Testis (tissue), 2 donors: Measurements from ENCODE around the gene B3GNT7.

Experiments
- CTCF ChIP-seq, 3 experiments: fragments of 450-650 bp in 2 of 3; fragments of 200-600 bp in 1 of 3; sonication (generic) in 1 of 3; IDR thresholded peaks; one replicate each; pipeline ENCODE4 v1.5.1; 2016 to 2019; ENCODE audit warnings: antibody characterized with exemption in 3 of 3, mild to moderate bottlenecking in 2 of 3, moderate library complexity in 1 of 3
- POLR2A ChIP-seq: fragments of 450-650 bp; IDR thresholded peaks from one replicate; pipeline ENCODE4 v1.6.1; 2017; ENCODE audit warnings: antibody characterized with exemption, mild to moderate bottlenecking, moderate library complexity

GRCh38 chr2:231387904-231388724, 7.4 kb upstream of the B3GNT7 start:
- TF ChIP-seq POLR2A (no peak), CTCF (IDR thresholded peaks at IDR 0.05) (no peak)
